ENCODE results near the gene RPS25.

DNA sequence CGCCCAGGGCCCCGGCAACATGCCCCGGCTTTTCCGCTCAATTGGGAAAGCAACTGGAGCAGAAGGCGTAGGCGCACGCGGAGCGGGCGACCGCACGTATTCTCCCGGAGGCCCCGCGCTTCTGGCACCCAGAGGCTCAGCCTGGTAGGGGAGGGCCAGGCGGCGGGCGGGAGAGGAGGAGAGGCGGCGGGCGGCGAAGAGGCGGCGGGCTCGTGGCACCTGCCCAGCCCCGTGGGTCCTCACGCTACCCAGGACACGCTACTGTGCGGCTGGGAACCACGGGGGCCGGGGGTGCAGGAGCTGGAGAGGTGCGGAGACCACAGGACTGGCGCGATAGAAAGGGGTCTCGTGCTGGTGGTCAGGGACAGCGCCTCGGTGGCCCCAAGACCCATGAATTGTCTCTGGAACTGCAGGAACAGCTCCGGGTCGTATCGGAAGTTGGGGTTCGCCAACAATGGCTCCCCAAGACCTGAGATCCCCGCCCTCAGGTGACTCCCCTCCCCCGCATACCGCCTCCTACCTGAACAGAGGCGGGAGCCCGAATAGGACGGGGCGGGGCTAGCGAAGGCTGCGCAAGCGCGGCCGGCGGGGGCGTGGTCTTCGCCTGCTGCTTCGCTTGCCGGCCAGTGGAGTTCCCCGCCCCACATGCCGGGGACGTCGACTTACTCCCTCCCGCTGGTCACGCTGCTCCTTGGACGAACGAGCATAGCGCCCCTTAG lies 12.3 kb upstream of the RPS25 start, which contains the start of gene SLC37A4:
- TF ChIP-seq, protein P1, sequence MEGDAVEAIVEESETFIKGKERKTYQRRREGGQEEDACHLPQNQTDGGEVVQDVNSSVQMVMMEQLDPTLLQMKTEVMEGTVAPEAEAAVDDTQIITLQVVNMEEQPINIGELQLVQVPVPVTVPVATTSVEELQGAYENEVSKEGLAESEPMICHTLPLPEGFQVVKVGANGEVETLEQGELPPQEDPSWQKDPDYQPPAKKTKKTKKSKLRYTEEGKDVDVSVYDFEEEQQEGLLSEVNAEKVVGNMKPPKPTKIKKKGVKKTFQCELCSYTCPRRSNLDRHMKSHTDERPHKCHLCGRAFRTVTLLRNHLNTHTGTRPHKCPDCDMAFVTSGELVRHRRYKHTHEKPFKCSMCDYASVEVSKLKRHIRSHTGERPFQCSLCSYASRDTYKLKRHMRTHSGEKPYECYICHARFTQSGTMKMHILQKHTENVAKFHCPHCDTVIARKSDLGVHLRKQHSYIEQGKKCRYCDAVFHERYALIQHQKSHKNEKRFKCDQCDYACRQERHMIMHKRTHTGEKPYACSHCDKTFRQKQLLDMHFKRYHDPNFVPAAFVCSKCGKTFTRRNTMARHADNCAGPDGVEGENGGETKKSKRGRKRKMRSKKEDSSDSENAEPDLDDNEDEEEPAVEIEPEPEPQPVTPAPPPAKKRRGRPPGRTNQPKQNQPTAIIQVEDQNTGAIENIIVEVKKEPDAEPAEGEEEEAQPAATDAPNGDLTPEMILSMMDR (IDR thresholded peaks at IDR 0.05; ENCODE audit: low read depth, low read length, poor library complexity, severe bottlenecking) = no peak
- no peak for TF ChIP-seq EZH2phosphoT487 (IDR thresholded peaks at IDR 0.05; ENCODE audit: borderline replicate concordance, low read length)

Data from DOHH2 (cell line).